ENCODE data around the gene SESN1.

- TF ChIP-seq CTCF (IDR thresholded peaks at IDR 0.05) (no peak), E2F4 (CRISPR knock-in tag; IDR thresholded peaks at IDR 0.05; ENCODE audit: borderline replicate concordance, low read depth) (no peak), SMAD4 (CRISPR knock-in tag; IDR thresholded peaks at IDR 0.05) (no peak), SMAD3 (CRISPR knock-in tag; IDR thresholded peaks at IDR 0.05; ENCODE audit: borderline replicate concordance) (no peak), FOXK1 (CRISPR knock-in tag; IDR thresholded peaks at IDR 0.05) (no peak), GRHL2 (CRISPR knock-in tag; IDR thresholded peaks at IDR 0.05; ENCODE audit: insufficient replicate concordance, severe bottlenecking) (no peak), HMGXB4 (CRISPR knock-in tag; IDR thresholded peaks at IDR 0.05) (no peak), ZNF121 (CRISPR knock-in tag; IDR thresholded peaks at IDR 0.05) (no peak), GTF2I (CRISPR knock-in tag; conservative IDR thresholded peaks at IDR 0.05) (no peak), E2F1 (CRISPR knock-in tag; IDR thresholded peaks at IDR 0.05) (no peak), NFYB (CRISPR knock-in tag; conservative IDR thresholded peaks at IDR 0.05; ENCODE audit: low read depth) (no peak), IRF2 (CRISPR knock-in tag; IDR thresholded peaks at IDR 0.05; ENCODE audit: borderline replicate concordance, low read depth) (no peak), CREM (CRISPR knock-in tag; IDR thresholded peaks at IDR 0.05) (no peak)
These were observed 104.9 kb downstream of the SESN1 start for GRCh38 chr6:108989700-108990099.
